GM21526 (cell line): ENCODE data around the gene GPSM1.

Source experiments
- ATAC-seq: cut with Tn5 transposase; IDR thresholded peaks from one replicate; pipeline ENCODE4 v1.9.1; 2021; ENCODE audit warnings: moderate library complexity; ENCODE audit not compliant: unreplicated experiment, low FRiP score

The GPSM1 gene

GRCh38 chr9:136303066-136303824, 24.1 kb upstream of the GPSM1 start:
- ATAC-seq, result no peak

- ATAC-seq, result no peak
Observed at GRCh38 chr9:136303825-136304416, 23.4 kb upstream of the GPSM1 start, which contains the start of gene CCDC187. TSS of gene CCDC187 (minus strand) at chr9:136304094. CDS start at chr9:136303830, 264 bp downstream.

- no peak for ATAC-seq
Observed at GRCh38 chr9:136304456-136304855, 22.9 kb upstream of the GPSM1 start.

- no peak for ATAC-seq
Observed at GRCh38 chr9:136304981-136305380, 22.4 kb upstream of the GPSM1 start.

- no peak for ATAC-seq
Observed at GRCh38 chr9:136305804-136306203, 21.5 kb upstream of the GPSM1 start.

- no peak for ATAC-seq
Observed at GRCh38 chr9:136306211-136307208, 20.8 kb upstream of the GPSM1 start.

GRCh38 chr9:136307215-136307750, 20.1 kb upstream of the GPSM1 start:
- no peak for ATAC-seq

GRCh38 chr9:136308006-136308701, 19.2 kb upstream of the GPSM1 start:
- no peak for ATAC-seq

- no peak for ATAC-seq
Observed at GRCh38 chr9:136308702-136309053, 18.7 kb upstream of the GPSM1 start.

- no peak for ATAC-seq
Observed at GRCh38 chr9:136309101-136309801, 18.1 kb upstream of the GPSM1 start.

- no peak for ATAC-seq
Observed at GRCh38 chr9:136309806-136310220, 17.5 kb upstream of the GPSM1 start.

- ATAC-seq, result no peak
Observed at GRCh38 chr9:136310273-136311030, 16.9 kb upstream of the GPSM1 start.

GRCh38 chr9:136311051-136312008, 16.0 kb upstream of the GPSM1 start:
- no peak for ATAC-seq

GRCh38 chr9:136312009-136312375, 15.3 kb upstream of the GPSM1 start:
- no peak for ATAC-seq

- no peak for ATAC-seq
Observed at GRCh38 chr9:136312436-136312835, 14.9 kb upstream of the GPSM1 start.

GRCh38 chr9:136313111-136314055, 14.0 kb upstream of the GPSM1 start:
- no peak for ATAC-seq

- no peak for ATAC-seq
Observed at GRCh38 chr9:136314056-136314416, 13.3 kb upstream of the GPSM1 start.
